ENCODE results near the gene PTRHD1. TPM values are rescaled to one million over a fixed set of nuclear protein-coding genes. Genes with fewer than 3 reads are reported as not detected.

PTRHD1 gene
- total RNA-seq, 1 donor from 2014 or later: 36.0 TPM

DNA sequence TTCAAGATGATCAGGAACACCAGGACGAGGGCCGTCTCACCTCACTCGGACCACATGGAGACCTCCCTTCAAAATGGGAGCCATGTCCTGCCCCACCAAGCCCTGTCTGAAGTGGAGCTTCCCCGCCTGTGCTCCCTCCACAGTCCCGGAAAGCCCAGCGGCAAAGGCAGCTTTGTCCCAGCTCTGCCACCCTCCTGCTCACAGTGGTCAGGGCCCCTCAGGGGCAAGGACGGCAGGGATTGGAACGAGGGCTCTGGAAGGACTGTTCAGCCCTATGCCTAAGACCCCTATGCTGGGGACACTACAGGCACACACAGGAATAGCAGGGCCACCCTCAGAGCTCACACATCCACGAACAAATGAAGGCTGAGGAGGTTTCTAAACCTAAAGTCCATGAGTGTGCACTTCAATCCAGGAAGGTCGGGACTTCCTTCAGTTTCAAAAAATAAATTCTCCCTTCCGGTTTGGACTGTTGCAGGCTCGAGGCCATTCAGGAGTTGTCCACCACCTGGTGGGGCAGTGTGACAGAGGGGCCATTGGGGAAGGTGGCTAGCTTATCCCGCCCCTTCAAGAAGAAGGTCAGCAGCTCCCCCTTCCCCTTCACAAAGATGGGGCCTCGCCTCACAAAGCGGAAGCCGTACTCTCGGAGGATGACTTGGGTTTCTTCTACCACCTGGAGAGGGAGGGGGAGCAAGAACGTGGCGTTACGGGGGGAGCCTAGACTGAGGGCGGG lies 26.4 kb upstream of the PTRHD1 start:
- no peaks in the 10 kb centered on the region for H3K9me3 Mint-ChIP-seq (ENCODE audit: unreplicated experiment)
- DNase-seq (ENCODE audit: low spot score): no peak
- H3K4me1 Mint-ChIP-seq (ENCODE audit: unreplicated experiment): peaks cover 12% of the 10 kb centered on the region
- no peak overlapping the region for H3K27ac Mint-ChIP-seq (ENCODE audit: unreplicated experiment)
- TF ChIP-seq, protein P1, sequence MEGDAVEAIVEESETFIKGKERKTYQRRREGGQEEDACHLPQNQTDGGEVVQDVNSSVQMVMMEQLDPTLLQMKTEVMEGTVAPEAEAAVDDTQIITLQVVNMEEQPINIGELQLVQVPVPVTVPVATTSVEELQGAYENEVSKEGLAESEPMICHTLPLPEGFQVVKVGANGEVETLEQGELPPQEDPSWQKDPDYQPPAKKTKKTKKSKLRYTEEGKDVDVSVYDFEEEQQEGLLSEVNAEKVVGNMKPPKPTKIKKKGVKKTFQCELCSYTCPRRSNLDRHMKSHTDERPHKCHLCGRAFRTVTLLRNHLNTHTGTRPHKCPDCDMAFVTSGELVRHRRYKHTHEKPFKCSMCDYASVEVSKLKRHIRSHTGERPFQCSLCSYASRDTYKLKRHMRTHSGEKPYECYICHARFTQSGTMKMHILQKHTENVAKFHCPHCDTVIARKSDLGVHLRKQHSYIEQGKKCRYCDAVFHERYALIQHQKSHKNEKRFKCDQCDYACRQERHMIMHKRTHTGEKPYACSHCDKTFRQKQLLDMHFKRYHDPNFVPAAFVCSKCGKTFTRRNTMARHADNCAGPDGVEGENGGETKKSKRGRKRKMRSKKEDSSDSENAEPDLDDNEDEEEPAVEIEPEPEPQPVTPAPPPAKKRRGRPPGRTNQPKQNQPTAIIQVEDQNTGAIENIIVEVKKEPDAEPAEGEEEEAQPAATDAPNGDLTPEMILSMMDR (IDR thresholded peaks at IDR 0.05; ENCODE audit: unreplicated experiment): no peak
- peaks cover 42% of the 10 kb centered on the region for H3K36me3 Mint-ChIP-seq (ENCODE audit: low read depth, unreplicated experiment)
- H3K27me3 Mint-ChIP-seq (ENCODE audit: unreplicated experiment): peaks cover 1% of the 10 kb centered on the region
- H3K4me3 Mint-ChIP-seq (ENCODE audit: unreplicated experiment): no peak overlapping the region

DNA sequence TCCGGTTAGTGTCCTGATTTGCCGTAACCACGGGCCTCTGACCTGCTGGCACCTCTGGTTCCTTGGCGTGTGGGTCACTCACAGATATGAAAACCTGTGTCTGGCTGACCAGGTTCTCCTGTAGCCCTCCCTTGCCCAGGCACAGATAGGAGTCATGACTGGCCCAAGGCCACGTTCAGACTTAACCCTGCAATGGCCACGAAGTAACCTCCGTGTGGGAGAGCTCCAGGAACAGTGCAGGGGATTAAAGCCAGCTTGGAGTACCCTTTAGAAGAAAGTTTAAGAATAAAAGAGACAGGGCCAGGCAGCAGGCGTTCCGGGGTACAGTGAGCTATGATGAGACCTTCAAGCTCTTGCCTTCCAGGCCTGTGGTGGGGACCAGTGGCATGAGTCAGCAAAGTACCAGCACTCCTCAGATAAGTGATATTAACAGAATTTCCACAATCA lies 25.6 kb upstream of the PTRHD1 start:
- TF ChIP-seq, protein P1 (IDR thresholded peaks at IDR 0.05; ENCODE audit: unreplicated experiment): no peak
- Mint-ChIP-seq H3K27ac (ENCODE audit: unreplicated experiment) (no peak overlapping the region), H3K4me3 (ENCODE audit: unreplicated experiment) (no peak overlapping the region), H3K9me3 (ENCODE audit: unreplicated experiment) (no peaks in the 10 kb centered on the region), H3K4me1 (ENCODE audit: unreplicated experiment) (peaks cover 12% of the 10 kb centered on the region), H3K27me3 (ENCODE audit: unreplicated experiment) (peaks cover 1% of the 10 kb centered on the region), H3K36me3 (ENCODE audit: low read depth, unreplicated experiment) (peaks cover 45% of the 10 kb centered on the region)
- DNase-seq (ENCODE audit: low spot score): no peak

DNA sequence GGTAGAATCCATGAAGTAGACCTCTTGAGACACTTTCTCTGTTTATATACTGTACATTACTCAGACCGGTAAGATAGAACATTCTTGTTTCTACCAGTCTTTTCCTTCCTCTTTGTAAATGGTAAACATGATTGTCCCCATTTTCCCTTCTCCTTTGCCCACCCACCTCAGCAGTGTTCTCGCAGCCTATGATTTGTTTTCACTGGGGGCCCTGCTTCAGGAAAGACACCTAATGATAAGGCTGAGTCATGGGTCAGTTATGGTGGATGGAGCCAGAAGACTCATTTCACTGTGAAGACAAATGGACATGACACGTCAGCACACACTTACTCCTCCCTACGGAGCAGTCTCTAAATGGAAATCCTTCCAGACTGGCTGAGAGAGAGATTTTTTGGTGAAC lies 23.7 kb upstream of the PTRHD1 start:
- no peak overlapping the region for H3K27ac Mint-ChIP-seq (ENCODE audit: unreplicated experiment)
- peaks cover 10% of the 10 kb centered on the region for H3K4me1 Mint-ChIP-seq (ENCODE audit: unreplicated experiment)
- DNase-seq (ENCODE audit: low spot score): no peak
- H3K27me3 Mint-ChIP-seq (ENCODE audit: unreplicated experiment): peaks cover 1% of the 10 kb centered on the region
- H3K36me3 Mint-ChIP-seq (ENCODE audit: low read depth, unreplicated experiment): peaks cover 36% of the 10 kb centered on the region
- TF ChIP-seq, protein P1 (IDR thresholded peaks at IDR 0.05; ENCODE audit: unreplicated experiment): no peak
- H3K9me3 Mint-ChIP-seq (ENCODE audit: unreplicated experiment): no peaks in the 10 kb centered on the region
- H3K4me3 Mint-ChIP-seq (ENCODE audit: unreplicated experiment): no peak overlapping the region

DNA sequence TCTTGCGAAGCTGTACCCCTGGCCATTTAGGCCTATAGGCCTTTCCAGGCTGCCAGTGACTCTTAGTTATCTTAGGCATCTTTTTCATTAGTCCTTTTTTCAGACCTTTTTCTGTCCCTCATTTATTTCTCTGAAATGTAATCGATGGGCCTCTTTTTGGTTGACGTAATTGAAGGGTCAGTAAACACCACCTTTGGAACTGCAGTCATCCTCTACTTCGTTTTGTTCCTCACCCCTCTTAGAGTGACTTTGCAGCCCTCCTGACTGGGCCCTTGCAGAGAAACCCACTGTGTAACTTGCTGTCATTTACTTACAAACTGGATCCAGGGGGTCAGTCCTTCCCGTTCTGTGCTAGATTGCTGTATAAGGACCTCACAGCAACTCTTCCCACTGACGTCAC lies 23.2 kb upstream of the PTRHD1 start:
- Mint-ChIP-seq H3K27me3 (ENCODE audit: unreplicated experiment) (peaks cover 1% of the 10 kb centered on the region), H3K27ac (ENCODE audit: unreplicated experiment) (peak overlapping the region; percentile 17), H3K36me3 (ENCODE audit: low read depth, unreplicated experiment) (peaks cover 31% of the 10 kb centered on the region), H3K4me3 (ENCODE audit: unreplicated experiment) (no peak overlapping the region), H3K4me1 (ENCODE audit: unreplicated experiment) (peaks cover 10% of the 10 kb centered on the region), H3K9me3 (ENCODE audit: unreplicated experiment) (no peaks in the 10 kb centered on the region)
- TF ChIP-seq, protein P1 (IDR thresholded peaks at IDR 0.05; ENCODE audit: unreplicated experiment): no peak
- no peak for DNase-seq (ENCODE audit: low spot score)

DNA sequence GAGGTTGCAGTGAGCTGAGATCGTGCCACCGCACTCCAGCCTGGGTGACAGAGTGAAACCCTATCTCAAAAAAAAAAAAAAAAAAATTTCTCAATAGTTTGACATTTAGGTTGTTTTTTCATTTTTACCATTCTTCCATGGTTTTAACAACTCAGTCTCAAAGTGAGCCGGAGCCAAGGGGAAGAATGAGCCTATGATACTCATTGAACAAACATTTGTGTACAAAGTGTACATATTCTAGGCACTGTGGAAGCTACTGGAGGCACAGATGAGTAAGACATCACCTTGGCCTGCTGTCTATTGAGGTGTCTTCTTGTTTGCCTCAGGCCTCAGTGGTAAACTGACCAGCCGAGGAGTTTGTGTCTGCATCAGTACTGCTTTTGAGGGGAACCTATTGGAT lies 22.0 kb upstream of the PTRHD1 start:
- H3K27ac Mint-ChIP-seq (ENCODE audit: unreplicated experiment): no peak overlapping the region
- TF ChIP-seq, protein P1 (IDR thresholded peaks at IDR 0.05; ENCODE audit: unreplicated experiment): no peak
- H3K4me1 Mint-ChIP-seq (ENCODE audit: unreplicated experiment): peaks cover 10% of the 10 kb centered on the region
- no peak overlapping the region for H3K4me3 Mint-ChIP-seq (ENCODE audit: unreplicated experiment)
- no peak for DNase-seq (ENCODE audit: low spot score)
- H3K9me3 Mint-ChIP-seq (ENCODE audit: unreplicated experiment): no peaks in the 10 kb centered on the region
- H3K36me3 Mint-ChIP-seq (ENCODE audit: low read depth, unreplicated experiment): peaks cover 24% of the 10 kb centered on the region
- peaks cover 1% of the 10 kb centered on the region for H3K27me3 Mint-ChIP-seq (ENCODE audit: unreplicated experiment)

All from endothelial cell (in vitro differentiated cells).